HepG2 (cell line): Measurements from ENCODE around the gene KIF13A. TPM values are rescaled to one million over a fixed set of nuclear protein-coding genes. Genes with fewer than 3 reads are reported as not detected.

Experiments used
- BRD4 ChIP-seq: sonication (generic); formaldehyde crosslinking; IDR thresholded peaks from 2 replicates; pipeline ENCODE4 v1.4.0; 2020; ENCODE audit warnings: missing genetic modification reagents
- EP300 ChIP-seq, 3 experiments: sonication (generic) in 1 of 3; formaldehyde crosslinking in 1 of 3; IDR thresholded peaks; 2 replicates each; pipeline versions ENCODE4 v1.5.1 to v1.6.1; 2011 to 2020; ENCODE audit warnings: low read depth in 2 of 3, low read length in 2 of 3, borderline replicate concordance in 1 of 3, improper control_type of control experiment in 1 of 3, mild to moderate bottlenecking in 1 of 3, missing genetic modification reagents in 1 of 3, moderate library complexity in 1 of 3
- IRF2 ChIP-seq: IDR thresholded peaks from 2 replicates; pipeline ENCODE4 v1.6.1; 2018; ENCODE audit warnings: missing genetic modification reagents, missing compliant biosample characterization
- KDM1A ChIP-seq: IDR thresholded peaks from 2 replicates; pipeline ENCODE4 v1.6.1; 2016; ENCODE audit warnings: missing compliant biosample characterization
- KLF15 ChIP-seq: sonication (generic); formaldehyde crosslinking; IDR thresholded peaks from 2 replicates; pipeline ENCODE4 v1.8.1; 2023; ENCODE audit warnings: borderline replicate concordance, mild to moderate bottlenecking, inconsistent platforms, missing genetic modification reagents, mixed read lengths
- KLF9 ChIP-seq: IDR thresholded peaks from 2 replicates; pipeline ENCODE4 v1.6.1; 2016; ENCODE audit warnings: low read depth
- LCORL ChIP-seq, 2 experiments: fragments of 450-650 bp in 1 of 2; sonication (generic) in 1 of 2; formaldehyde crosslinking in 1 of 2; IDR thresholded peaks; 2 replicates each; pipeline versions ENCODE4 v1.5.0 to v1.6.1; 2017 to 2020; ENCODE audit warnings: antibody characterized with exemption in 1 of 2, missing genetic modification reagents in 1 of 2
- SOX5 ChIP-seq: IDR thresholded peaks from 2 replicates; pipeline ENCODE4 v1.6.1; 2016; ENCODE audit warnings: borderline replicate concordance
- SRF ChIP-seq: IDR thresholded peaks from 2 replicates; pipeline ENCODE4 v1.6.1; 2011; ENCODE audit warnings: mild to moderate bottlenecking, low read depth, low read length, moderate library complexity
- SUZ12 ChIP-seq: fragments of 150-350 bp; IDR thresholded peaks from 2 replicates; pipeline ENCODE4 v1.6.1; 2014; ENCODE audit warnings: low read depth, low read length
- TBL1XR1 ChIP-seq: fragments of 150-350 bp; IDR thresholded peaks from 2 replicates; pipeline ENCODE4 v1.6.1; 2014; ENCODE audit warnings: borderline replicate concordance, low read length; ENCODE audit not compliant: partially characterized antibody
- ZNF234 ChIP-seq: sonication (generic); formaldehyde crosslinking; conservative IDR thresholded peaks from 2 replicates; pipeline ENCODE4 v1.5.1; 2020; ENCODE audit warnings: mild to moderate bottlenecking, missing genetic modification reagents
- ZNF282 ChIP-seq: fragments of 450-650 bp; IDR thresholded peaks from 2 replicates; pipeline ENCODE4 v1.6.1; 2018; ENCODE audit not compliant: partially characterized antibody
- ZNF33A ChIP-seq: sonication (generic); formaldehyde crosslinking; IDR thresholded peaks from 2 replicates; pipeline ENCODE4 v1.5.1; 2020; ENCODE audit warnings: missing genetic modification reagents, mild to moderate bottlenecking, moderate library complexity, borderline replicate concordance
- ZNF382 ChIP-seq: sonication (generic); formaldehyde crosslinking; IDR thresholded peaks from 2 replicates; pipeline ENCODE4 v1.5.0; 2020; ENCODE audit warnings: missing genetic modification reagents, mild to moderate bottlenecking, borderline replicate concordance
- ZNF460 ChIP-seq: sonication (generic); formaldehyde crosslinking; IDR thresholded peaks from 2 replicates; pipeline ENCODE4 v1.5.1; 2020; ENCODE audit warnings: missing genetic modification reagents, mild to moderate bottlenecking, borderline replicate concordance
- ZNF746 ChIP-seq: sonication (generic); formaldehyde crosslinking; IDR thresholded peaks from 2 replicates; pipeline ENCODE4 v1.8.0; 2022; ENCODE audit warnings: mild to moderate bottlenecking, missing genetic modification reagents
- ZNF768 ChIP-seq: sonication (generic); formaldehyde crosslinking; IDR thresholded peaks from 2 replicates; pipeline ENCODE4 v1.4.0; 2020; ENCODE audit warnings: missing genetic modification reagents
- ZNF816 ChIP-seq: sonication (generic); formaldehyde crosslinking; IDR thresholded peaks from 2 replicates; pipeline ENCODE4 v1.8.0; 2022; ENCODE audit warnings: missing genetic modification reagents, mild to moderate bottlenecking, borderline replicate concordance
- ZSCAN9 ChIP-seq: IDR thresholded peaks from 2 replicates; pipeline ENCODE4 v1.6.1; 2016; ENCODE audit warnings: borderline replicate concordance
- polyA plus RNA-seq, 8 experiments: library from polyadenylated mRNA; depleted of rRNA in 3 of 8; stranded (reverse) in 7 of 8; unstranded in 1 of 8; fragments of >200 nt; fragmentation: Illumina TruSeq in 4 of 8; extraction: Trizol in 4 of 8; gene quantifications; 2 replicates each; pipeline versions ENCODE4 v1.2.1 to v1.2.3, GENCODE V29; 2011 to 2016; ENCODE audit warnings: low read depth in 4 of 8, missing spikeins in 1 of 8, mixed read lengths in 1 of 8; ENCODE audit not compliant: insufficient read depth in 1 of 8
- total RNA-seq, 5 experiments: library from RNA; depleted of rRNA; stranded (reverse); fragments of >200 nt; fragmentation: Illumina TruSeq; extraction: Trizol; gene quantifications; 2 replicates each; pipeline ENCODE4 v1.2.3, GENCODE V29; 2016; ENCODE audit warnings: low read depth in 1 of 5
- TF ChIP-seq, protein P1 (sequence below): sonication (generic); formaldehyde crosslinking; IDR thresholded peaks from 2 replicates; pipeline ENCODE4 v1.5.0; 2020; ENCODE audit warnings: mild to moderate bottlenecking, missing genetic modification reagents
- TF ChIP-seq, protein P2 (sequence below): IDR thresholded peaks from 2 replicates; pipeline ENCODE4 v1.6.1; 2016; ENCODE audit warnings: mild to moderate bottlenecking
- TF ChIP-seq, protein P3 (sequence below): sonication (generic); formaldehyde crosslinking; IDR thresholded peaks from 2 replicates; pipeline ENCODE4 v1.5.1; 2020; ENCODE audit warnings: mild to moderate bottlenecking, moderate library complexity, missing genetic modification reagents
- TF ChIP-seq, protein P4 (sequence below): sonication (generic); formaldehyde crosslinking; IDR thresholded peaks from 2 replicates; pipeline ENCODE4 v1.5.0; 2020; ENCODE audit warnings: mild to moderate bottlenecking, missing genetic modification reagents

KIF13A gene
- total and polyA plus RNA-seq, 2 of the 13 experiments (the other 11 are each of a cell fraction or from before 2014, with no cell fraction given) = 21.1 to 37.2 TPM

DNA sequence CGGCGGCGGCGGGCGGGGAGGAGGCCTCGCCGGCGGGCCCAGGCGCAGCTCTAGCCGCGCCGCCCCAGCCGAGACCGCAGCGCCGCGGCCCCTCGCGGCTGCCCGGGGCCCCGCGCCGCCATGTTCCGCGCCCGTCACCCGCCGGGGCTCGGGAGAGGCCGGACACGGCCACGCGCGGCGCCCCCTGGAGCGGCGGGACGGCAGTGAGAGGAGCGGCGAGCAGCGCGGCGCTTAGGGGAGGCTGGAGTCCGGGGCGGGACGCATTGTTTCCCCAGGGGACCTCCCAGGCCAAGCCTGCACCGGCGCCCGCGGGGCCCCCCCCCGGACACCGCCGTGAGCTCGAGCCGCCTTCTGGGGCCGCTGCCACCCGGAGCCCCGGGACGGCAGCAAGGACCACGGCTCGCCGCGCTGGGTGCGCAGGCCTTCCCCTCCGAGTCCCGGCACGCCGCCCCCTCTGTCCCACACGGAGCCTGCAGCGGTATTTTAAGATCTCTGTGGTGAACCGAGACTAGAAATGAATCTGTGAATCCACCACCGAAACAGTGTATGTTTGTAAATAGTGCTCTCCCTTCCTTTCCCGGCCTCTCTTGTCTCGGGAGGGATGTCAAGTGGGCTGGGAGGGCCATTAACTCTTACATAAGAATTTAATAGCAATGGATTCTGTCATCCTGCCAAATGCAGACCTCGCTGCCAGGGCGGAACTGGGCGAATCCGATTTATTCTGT, 424 bp upstream of the KIF13A start (continued):
- TF ChIP-seq, protein P1, sequence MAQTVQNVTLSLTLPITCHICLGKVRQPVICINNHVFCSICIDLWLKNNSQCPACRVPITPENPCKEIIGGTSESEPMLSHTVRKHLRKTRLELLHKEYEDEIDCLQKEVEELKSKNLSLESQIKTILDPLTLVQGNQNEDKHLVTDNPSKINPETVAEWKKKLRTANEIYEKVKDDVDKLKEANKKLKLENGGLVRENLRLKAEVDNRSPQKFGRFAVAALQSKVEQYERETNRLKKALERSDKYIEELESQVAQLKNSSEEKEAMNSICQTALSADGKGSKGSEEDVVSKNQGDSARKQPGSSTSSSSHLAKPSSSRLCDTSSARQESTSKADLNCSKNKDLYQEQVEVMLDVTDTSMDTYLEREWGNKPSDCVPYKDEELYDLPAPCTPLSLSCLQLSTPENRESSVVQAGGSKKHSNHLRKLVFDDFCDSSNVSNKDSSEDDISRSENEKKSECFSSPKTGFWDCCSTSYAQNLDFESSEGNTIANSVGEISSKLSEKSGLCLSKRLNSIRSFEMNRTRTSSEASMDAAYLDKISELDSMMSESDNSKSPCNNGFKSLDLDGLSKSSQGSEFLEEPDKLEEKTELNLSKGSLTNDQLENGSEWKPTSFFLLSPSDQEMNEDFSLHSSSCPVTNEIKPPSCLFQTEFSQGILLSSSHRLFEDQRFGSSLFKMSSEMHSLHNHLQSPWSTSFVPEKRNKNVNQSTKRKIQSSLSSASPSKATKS = no peak
- TF ChIP-seq ZNF460 (CRISPR knock-in tag) (no peak), ZSCAN9 (CRISPR knock-in tag) (peak; percentile 36; the same call in 1 of the 2 replicates), ZNF234 (CRISPR knock-in tag) (no peak), KDM1A (CRISPR knock-in tag) (no peak), KLF9 (CRISPR knock-in tag) (no peak), ZNF746 (CRISPR knock-in tag) (no peak; the same call in 1 of the 2 replicates), ZNF768 (CRISPR knock-in tag) (peak; percentile 64; the same call in 1 of the 2 replicates), SRF (no peak), ZNF282 (no peak), BRD4 (CRISPR knock-in tag) (no peak), SUZ12 (no peak), ZNF816 (no peak), ZNF382 (CRISPR knock-in tag) (no peak), KLF15 (CRISPR knock-in tag) (no peak), TBL1XR1 (no peak), EP300 (IDR thresholded peaks at IDR 0.05; ENCODE audit: low read depth in 2 of 2, low read length in 2 of 2) (no peak), EP300 (CRISPR knock-in tag; IDR thresholded peaks at IDR 0.05; ENCODE audit: borderline replicate concordance) (no peak), ZNF33A (CRISPR knock-in tag) (no peak), SOX5 (no peak), LCORL (IDR thresholded peaks at IDR 0.05) (no peak), LCORL (CRISPR knock-in tag; IDR thresholded peaks at IDR 0.05) (no peak; the same call in none of the 2 replicates), IRF2 (CRISPR knock-in tag) (no peak)
- TF ChIP-seq, protein P2, sequence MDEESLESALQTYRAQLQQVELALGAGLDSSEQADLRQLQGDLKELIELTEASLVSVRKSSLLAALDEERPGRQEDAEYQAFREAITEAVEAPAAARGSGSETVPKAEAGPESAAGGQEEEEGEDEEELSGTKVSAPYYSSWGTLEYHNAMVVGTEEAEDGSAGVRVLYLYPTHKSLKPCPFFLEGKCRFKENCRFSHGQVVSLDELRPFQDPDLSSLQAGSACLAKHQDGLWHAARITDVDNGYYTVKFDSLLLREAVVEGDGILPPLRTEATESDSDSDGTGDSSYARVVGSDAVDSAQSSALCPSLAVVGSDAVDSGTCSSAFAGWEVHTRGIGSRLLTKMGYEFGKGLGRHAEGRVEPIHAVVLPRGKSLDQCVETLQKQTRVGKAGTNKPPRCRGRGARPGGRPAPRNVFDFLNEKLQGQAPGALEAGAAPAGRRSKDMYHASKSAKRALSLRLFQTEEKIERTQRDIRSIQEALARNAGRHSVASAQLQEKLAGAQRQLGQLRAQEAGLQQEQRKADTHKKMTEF (CRISPR knock-in tag) = peak; percentile 73; the same call in 1 of the 2 replicates
- TF ChIP-seq, protein P3, sequence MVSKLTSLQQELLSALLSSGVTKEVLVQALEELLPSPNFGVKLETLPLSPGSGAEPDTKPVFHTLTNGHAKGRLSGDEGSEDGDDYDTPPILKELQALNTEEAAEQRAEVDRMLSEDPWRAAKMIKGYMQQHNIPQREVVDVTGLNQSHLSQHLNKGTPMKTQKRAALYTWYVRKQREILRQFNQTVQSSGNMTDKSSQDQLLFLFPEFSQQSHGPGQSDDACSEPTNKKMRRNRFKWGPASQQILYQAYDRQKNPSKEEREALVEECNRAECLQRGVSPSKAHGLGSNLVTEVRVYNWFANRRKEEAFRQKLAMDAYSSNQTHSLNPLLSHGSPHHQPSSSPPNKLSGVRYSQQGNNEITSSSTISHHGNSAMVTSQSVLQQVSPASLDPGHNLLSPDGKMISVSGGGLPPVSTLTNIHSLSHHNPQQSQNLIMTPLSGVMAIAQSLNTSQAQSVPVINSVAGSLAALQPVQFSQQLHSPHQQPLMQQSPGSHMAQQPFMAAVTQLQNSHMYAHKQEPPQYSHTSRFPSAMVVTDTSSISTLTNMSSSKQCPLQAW = no peak
- TF ChIP-seq, protein P4, sequence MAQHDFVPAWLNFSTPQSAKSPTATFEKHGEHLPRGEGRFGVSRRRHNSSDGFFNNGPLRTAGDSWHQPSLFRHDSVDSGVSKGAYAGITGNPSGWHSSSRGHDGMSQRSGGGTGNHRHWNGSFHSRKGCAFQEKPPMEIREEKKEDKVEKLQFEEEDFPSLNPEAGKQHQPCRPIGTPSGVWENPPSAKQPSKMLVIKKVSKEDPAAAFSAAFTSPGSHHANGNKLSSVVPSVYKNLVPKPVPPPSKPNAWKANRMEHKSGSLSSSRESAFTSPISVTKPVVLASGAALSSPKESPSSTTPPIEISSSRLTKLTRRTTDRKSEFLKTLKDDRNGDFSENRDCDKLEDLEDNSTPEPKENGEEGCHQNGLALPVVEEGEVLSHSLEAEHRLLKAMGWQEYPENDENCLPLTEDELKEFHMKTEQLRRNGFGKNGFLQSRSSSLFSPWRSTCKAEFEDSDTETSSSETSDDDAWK (CRISPR knock-in tag) = no peak
